Raji (cell line): Measurements from ENCODE around the gene C1QTNF12.

Source experiments
- POLR2A ChIP-seq: IDR thresholded peaks from 2 replicates; pipeline ENCODE4 v1.6.1; 2011; ENCODE audit warnings: low read depth, low read length, control low read depth; ENCODE audit not compliant: insufficient read depth

Gene C1QTNF12

GRCh38 chr1:1285611-1286311 lies 39.2 kb upstream of the C1QTNF12 start:
- TF ChIP-seq POLR2A, result no peak

GRCh38 chr1:1285102-1285571 lies 38.6 kb upstream of the C1QTNF12 start:
- TF ChIP-seq POLR2A, result no peak

- no peak for TF ChIP-seq POLR2A
These were observed 37.9 kb upstream of the C1QTNF12 start for GRCh38 chr1:1284221-1285101.

GRCh38 chr1:1283821-1284220 lies 37.3 kb upstream of the C1QTNF12 start:
- no peak for TF ChIP-seq POLR2A

GRCh38 chr1:1282998-1283397 lies 36.5 kb upstream of the C1QTNF12 start:
- 0 out of 2 replicates have a peak, but pooled peaks have one; percentile 3 for TF ChIP-seq POLR2A

- TF ChIP-seq POLR2A, result no peak
These were observed 35.2 kb upstream of the C1QTNF12 start for GRCh38 chr1:1281533-1282321.

GRCh38 chr1:1280782-1281481 lies 34.4 kb upstream of the C1QTNF12 start:
- TF ChIP-seq POLR2A, result no peak

- no peak for TF ChIP-seq POLR2A
These were observed 32.5 kb upstream of the C1QTNF12 start for GRCh38 chr1:1279028-1279427.

GRCh38 chr1:1278620-1279019 lies 32.1 kb upstream of the C1QTNF12 start:
- no peak for TF ChIP-seq POLR2A

- no peak for TF ChIP-seq POLR2A
These were observed 29.3 kb upstream of the C1QTNF12 start for GRCh38 chr1:1275836-1276235.

GRCh38 chr1:1274931-1275431 lies 28.5 kb upstream of the C1QTNF12 start:
- no peak for TF ChIP-seq POLR2A

GRCh38 chr1:1274299-1274930 lies 27.9 kb upstream of the C1QTNF12 start:
- TF ChIP-seq POLR2A, result no peak

GRCh38 chr1:1273512-1274298 lies 27.2 kb upstream of the C1QTNF12 start, which contains the start of gene UBE2J2:
Gene UBE2J2, minus strand, starts transcription at chr1:1273854. Its CDS starts 5,862 bp downstream, at chr1:1267992.
- TF ChIP-seq POLR2A, result peak; percentile 95

GRCh38 chr1:1273209-1273511 lies 26.6 kb upstream of the C1QTNF12 start:
- no peak for TF ChIP-seq POLR2A
